HT1080 (cell line): Measurements from ENCODE around the gene BTN1A1. TPM values are rescaled to one million over a fixed set of nuclear protein-coding genes. Genes with fewer than 3 reads are reported as not detected.
A peak's percentile ranks its signal among the peaks of the same experiment; 100 is the strongest.
"Not testable (repeated sequence)": the region's sequence is repeated elsewhere in the genome, so short reads cannot be mapped to it uniquely, and the experiment has no call there.

ENCODE experiments used
- DNase-seq: peaks from one replicate; pipeline ENCODE4 v3.0.0-alpha.2; 2015; ENCODE audit warnings: low read depth
- total RNA-seq: library from RNA; depleted of rRNA; stranded (reverse); fragments of >200 nt; shearing (Covaris generic); gene quantifications from 2 replicates; pipeline ENCODE4 v1.2.3, GENCODE V29; 2014

Gene BTN1A1
- total RNA-seq, 1 experiment from 2014 or later: not detected

- peak; percentile 85 for DNase-seq
These were observed 36.6 kb downstream of the BTN1A1 start for GRCh38 chr6:26536571-26537159.

DNA sequence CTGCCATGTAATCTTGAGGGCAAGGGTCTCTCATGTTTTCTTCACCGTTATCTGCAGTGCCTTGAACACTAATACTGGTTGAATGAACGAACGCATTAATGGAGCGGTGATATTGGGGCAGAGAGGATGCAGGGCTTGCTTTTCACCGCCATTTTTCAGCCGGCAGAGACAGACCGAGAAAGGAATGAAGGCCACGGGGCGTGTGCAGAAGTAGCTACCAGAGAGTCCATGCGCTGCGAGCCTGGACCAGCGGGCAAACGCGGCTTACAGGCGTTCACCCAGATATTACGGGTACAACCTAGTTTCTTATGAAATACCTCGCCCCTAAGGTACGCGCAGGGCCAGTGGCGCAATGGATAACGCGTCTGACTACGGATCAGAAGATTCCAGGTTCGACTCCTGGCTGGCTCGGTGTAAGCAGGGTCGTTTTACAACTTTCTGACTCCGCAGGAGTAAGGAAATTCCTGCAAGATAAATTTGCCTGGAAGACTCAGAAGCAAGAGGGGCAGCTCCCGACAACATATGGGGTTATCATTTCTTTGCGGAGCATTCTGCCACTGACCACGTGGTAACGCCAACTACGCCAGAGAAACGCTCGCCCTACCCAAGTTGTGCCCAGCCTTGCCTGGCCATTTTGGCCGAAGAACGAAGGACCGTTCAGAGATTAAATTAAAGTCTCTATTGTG, 37.2 kb downstream of the BTN1A1 start:
- DNase-seq: peak; percentile 98

GRCh38 chr6:26537846-26538571, 37.9 kb downstream of the BTN1A1 start, which contains the start of gene HMGN4:
TSS of gene HMGN4 (plus strand) at chr6:26538366. CDS start at chr6:26545207, 6,841 bp downstream.
- DNase-seq: peak; percentile 92

GRCh38 chr6:26538572-26538902, 38.4 kb downstream of the BTN1A1 start:
- DNase-seq: no peak

- no peak for DNase-seq
These were observed 39.0 kb downstream of the BTN1A1 start for GRCh38 chr6:26539071-26539615.

GRCh38 chr6:26541579-26541978, 41.5 kb downstream of the BTN1A1 start:
- no peak for DNase-seq

DNA sequence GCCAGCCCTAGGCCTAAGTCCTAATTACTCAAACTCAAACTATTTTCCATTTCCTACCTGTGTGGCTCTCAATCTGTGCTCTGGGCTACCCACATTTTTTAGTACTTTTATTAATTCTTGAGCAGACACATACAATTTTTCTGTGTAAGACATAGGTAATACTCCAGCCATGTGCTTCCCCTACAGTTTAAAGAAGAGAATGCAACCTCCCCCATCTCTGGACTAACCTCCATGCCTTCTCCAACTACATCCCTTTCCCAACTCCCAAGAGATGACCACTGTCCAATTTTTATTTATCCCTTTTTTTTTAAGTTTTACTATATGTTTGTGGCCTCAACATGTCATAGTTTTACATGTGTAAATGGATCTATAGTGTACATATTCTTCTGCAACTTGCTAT, 43.9 kb downstream of the BTN1A1 start:
- peak; percentile 45 for DNase-seq

DNA sequence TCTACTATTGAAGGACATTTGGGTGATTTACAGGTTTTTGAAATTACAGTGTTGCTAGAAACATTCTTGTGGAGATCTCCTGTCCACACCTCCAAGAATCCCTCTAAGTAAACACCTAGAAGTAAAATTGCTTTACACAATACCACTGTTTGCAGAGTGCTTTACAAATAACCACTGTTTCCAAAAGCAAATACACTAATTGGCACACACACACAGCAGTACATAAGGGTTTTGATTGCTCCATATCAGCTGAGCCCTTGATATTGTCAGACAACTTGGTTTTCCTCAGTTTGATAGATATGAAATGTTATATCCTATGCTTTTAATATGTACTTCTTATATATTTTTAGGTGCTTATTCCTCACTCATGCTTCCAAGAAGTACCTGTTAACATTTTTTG, 44.4 kb downstream of the BTN1A1 start:
- DNase-seq: no peak

GRCh38 chr6:26545627-26546026, 45.5 kb downstream of the BTN1A1 start:
- DNase-seq: no peak

DNA sequence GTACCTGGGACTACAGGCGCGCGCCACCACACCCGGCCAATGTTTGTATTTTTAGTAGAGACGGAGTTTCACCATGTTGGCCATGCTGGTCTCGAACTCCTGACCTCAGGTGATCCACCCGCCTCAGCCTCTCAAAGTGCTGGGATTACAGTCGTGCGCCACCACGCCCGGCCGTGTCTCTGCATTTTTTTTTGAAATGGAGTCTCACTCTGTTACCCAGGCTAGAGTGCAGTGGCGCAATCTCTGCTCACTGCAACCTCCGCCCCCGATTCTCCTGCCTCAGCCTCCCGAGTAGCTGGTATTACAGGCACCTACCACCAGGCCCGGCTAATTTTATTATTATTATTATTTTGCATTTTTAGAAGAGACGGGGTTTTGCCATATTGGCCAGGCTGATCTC, 47.3 kb downstream of the BTN1A1 start:
- not testable (repeated sequence) for DNase-seq

- DNase-seq: peak; percentile 50
These were observed 50.3 kb downstream of the BTN1A1 start for GRCh38 chr6:26550250-26550993.

DNA sequence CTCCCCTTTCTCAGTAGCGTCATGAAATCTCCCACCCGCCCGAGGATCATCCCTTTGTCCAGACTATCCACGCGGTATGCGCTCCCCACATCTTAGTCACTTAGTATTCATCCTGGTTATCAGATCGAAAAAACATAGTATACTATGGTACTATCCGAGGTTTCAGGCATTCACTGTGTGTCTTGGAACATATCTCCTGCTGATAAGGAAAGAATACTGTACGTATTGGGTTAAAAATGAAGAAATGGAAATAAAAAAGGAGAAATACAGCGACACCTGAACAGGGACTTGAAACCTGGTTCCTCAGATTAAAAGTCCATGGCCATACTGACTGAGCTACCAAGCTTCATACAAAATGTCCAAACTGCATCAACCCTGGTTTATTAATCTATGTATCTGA, 52.1 kb downstream of the BTN1A1 start:
- DNase-seq: no peak

GRCh38 chr6:26552640-26553188, 52.6 kb downstream of the BTN1A1 start:
- no peak for DNase-seq

GRCh38 chr6:26553264-26553634, 53.1 kb downstream of the BTN1A1 start:
- peak; percentile 81 for DNase-seq

DNA sequence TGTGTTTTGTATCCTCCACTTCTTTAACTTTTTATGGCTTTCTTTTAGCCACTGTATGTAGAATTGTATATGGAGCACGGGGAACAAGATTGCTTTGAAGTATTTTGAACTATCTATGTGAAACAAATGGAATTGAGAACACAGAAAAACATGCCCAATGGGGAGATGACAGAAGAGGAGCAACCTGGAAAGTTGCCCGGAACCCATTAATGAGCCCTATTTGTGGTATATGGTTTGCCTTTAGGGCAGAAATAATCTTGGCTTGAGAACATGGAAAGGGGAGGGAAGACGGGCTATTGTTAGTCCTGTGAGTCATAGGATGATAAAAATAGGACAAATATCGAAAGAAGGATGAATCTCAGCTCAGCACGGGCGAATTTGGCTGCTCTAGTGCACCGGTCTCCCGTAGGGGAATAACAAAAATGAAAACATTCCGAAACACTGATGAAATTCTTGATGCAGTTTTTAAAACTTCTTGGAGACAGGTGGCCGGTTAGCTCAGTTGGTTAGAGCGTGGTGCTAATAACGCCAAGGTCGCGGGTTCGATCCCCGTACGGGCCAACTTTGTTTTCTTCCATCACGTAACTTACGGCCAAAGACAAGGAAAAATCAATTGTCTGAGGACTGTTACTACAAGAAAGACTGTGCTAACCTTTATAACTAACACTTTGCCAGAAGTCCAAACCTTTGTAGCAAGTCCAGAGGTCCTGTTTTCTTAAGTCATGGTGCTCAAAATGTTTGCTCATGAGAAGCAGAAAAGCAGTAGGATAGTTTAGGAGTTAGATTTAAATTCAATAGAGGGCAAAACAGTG, 53.7 kb downstream of the BTN1A1 start:
- DNase-seq: peak; percentile 90

GRCh38 chr6:26554447-26554696, 54.3 kb downstream of the BTN1A1 start:
- DNase-seq: no peak

- DNase-seq: peak; percentile 86
These were observed 54.8 kb downstream of the BTN1A1 start for GRCh38 chr6:26554697-26555504.

DNA sequence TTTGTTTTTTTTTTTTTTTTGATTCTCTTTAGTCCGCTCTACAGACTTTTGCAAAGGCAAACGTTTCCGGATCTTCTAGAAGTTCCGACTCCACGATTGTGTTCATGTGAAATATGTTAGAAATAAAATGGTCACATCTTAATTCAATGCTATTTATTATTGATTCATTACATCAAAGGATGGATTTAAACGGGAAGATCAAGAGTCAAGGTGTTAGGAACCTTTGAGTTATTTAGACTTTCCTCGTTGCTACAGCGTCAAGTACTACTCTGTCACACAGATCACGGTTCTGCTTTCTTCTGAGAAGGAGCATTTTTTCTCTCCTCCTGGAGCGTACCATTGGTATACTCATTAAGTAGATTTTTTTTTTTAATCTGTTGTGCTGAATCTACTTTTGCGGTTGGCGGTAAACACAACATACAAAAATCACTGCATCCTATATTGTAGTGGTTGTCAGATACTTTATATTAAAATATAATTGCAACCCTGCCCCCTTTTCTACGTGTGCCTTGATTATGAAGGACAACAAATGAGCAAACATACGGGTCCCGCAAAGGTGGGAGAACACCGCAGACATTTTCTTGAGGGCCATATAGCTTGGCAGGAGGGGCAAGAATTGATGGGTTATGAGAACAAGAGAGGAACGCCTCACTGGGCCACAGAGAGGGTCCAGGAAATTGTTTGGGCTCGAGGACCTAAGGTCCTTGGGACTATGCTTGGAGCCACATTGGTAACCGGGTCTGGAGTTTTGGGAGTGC, 55.6 kb downstream of the BTN1A1 start:
- DNase-seq: no peak
